HepG2 (cell line): ENCODE data around the gene RGS19. TPM values are rescaled to one million over a fixed set of nuclear protein-coding genes. Genes with fewer than 3 reads are reported as not detected.
A peak's percentile ranks its signal among the peaks of the same experiment; 100 is the strongest.

Source experiments
- FOSL2 ChIP-seq: sonication (generic); formaldehyde crosslinking; IDR thresholded peaks from 2 replicates; pipeline ENCODE4 v1.4.0; 2020; ENCODE audit warnings: missing genetic modification reagents
- KLF9 ChIP-seq: IDR thresholded peaks from 2 replicates; pipeline ENCODE4 v1.6.1; 2016; ENCODE audit warnings: low read depth
- MAZ ChIP-seq, 2 experiments: sonication (generic) in 1 of 2; formaldehyde crosslinking in 1 of 2; IDR thresholded peaks; 2 replicates each; pipeline versions ENCODE4 v1.5.0 to v1.6.1; 2012 to 2020; ENCODE audit warnings: low read depth in 2 of 2, mild to moderate bottlenecking in 2 of 2, borderline replicate concordance in 1 of 2, improper control_type of control experiment in 1 of 2, low read length in 1 of 2, missing genetic modification reagents in 1 of 2, moderate library complexity in 1 of 2
- RXRB ChIP-seq: IDR thresholded peaks from 2 replicates; pipeline ENCODE4 v1.6.1; 2016; ENCODE audit warnings: borderline replicate concordance, missing genetic modification reagents, missing compliant biosample characterization
- TGIF2 ChIP-seq: IDR thresholded peaks from 2 replicates; pipeline ENCODE4 v1.6.1; 2016; ENCODE audit warnings: control low read depth, missing compliant biosample characterization
- ZBTB7B ChIP-seq: sonication (generic); formaldehyde crosslinking; IDR thresholded peaks from 2 replicates; pipeline ENCODE4 v1.4.0; 2020; ENCODE audit warnings: missing genetic modification reagents
- ZNF143 ChIP-seq: sonication (generic); formaldehyde crosslinking; IDR thresholded peaks from 2 replicates; pipeline ENCODE4 v1.4.0; 2020; ENCODE audit warnings: missing genetic modification reagents
- ZNF567 ChIP-seq: sonication (generic); formaldehyde crosslinking; IDR thresholded peaks from 2 replicates; pipeline ENCODE4 v1.8.1; 2023; ENCODE audit warnings: mild to moderate bottlenecking, missing genetic modification reagents, borderline replicate concordance
- ZNF773 ChIP-seq: sonication (generic); formaldehyde crosslinking; IDR thresholded peaks from 2 replicates; pipeline ENCODE4 v1.4.0; 2020; ENCODE audit warnings: missing genetic modification reagents, borderline replicate concordance
- ZNF83 ChIP-seq: sonication (generic); formaldehyde crosslinking; IDR thresholded peaks from 2 replicates; pipeline ENCODE4 v1.4.0; 2020; ENCODE audit warnings: missing genetic modification reagents, mild to moderate bottlenecking, borderline replicate concordance
- polyA plus RNA-seq, 8 experiments: library from polyadenylated mRNA; depleted of rRNA in 3 of 8; stranded (reverse) in 7 of 8; unstranded in 1 of 8; fragments of >200 nt; fragmentation: Illumina TruSeq in 4 of 8; extraction: Trizol in 4 of 8; gene quantifications; 2 replicates each; pipeline versions ENCODE4 v1.2.1 to v1.2.3, GENCODE V29; 2011 to 2016; ENCODE audit warnings: low read depth in 4 of 8, missing spikeins in 1 of 8, mixed read lengths in 1 of 8; ENCODE audit not compliant: insufficient read depth in 1 of 8
- total RNA-seq, 5 experiments: library from RNA; depleted of rRNA; stranded (reverse); fragments of >200 nt; fragmentation: Illumina TruSeq; extraction: Trizol; gene quantifications; 2 replicates each; pipeline ENCODE4 v1.2.3, GENCODE V29; 2016; ENCODE audit warnings: low read depth in 1 of 5
- TF ChIP-seq, protein P1 (sequence below): sonication (generic); formaldehyde crosslinking; IDR thresholded peaks from 2 replicates; pipeline ENCODE4 v1.4.0; 2020; ENCODE audit warnings: missing genetic modification reagents
- TF ChIP-seq, protein P2 (sequence below): sonication (generic); formaldehyde crosslinking; IDR thresholded peaks from 2 replicates; pipeline ENCODE4 v1.4.0; 2020; ENCODE audit warnings: missing genetic modification reagents
- TF ChIP-seq, protein P3 (sequence below): sonication (generic); formaldehyde crosslinking; IDR thresholded peaks from 2 replicates; pipeline ENCODE4 v1.4.0; 2020; ENCODE audit warnings: missing genetic modification reagents, borderline replicate concordance
- TF ChIP-seq, protein P4 (sequence below): sonication (generic); formaldehyde crosslinking; IDR thresholded peaks from 2 replicates; pipeline ENCODE4 v1.5.1; 2020; ENCODE audit warnings: mild to moderate bottlenecking, moderate library complexity, missing genetic modification reagents

Gene RGS19
- total and polyA plus RNA-seq, 2 of the 13 experiments (the other 11 are each of a cell fraction or from before 2014, with no cell fraction given): 10.7 to 11.9 TPM

DNA sequence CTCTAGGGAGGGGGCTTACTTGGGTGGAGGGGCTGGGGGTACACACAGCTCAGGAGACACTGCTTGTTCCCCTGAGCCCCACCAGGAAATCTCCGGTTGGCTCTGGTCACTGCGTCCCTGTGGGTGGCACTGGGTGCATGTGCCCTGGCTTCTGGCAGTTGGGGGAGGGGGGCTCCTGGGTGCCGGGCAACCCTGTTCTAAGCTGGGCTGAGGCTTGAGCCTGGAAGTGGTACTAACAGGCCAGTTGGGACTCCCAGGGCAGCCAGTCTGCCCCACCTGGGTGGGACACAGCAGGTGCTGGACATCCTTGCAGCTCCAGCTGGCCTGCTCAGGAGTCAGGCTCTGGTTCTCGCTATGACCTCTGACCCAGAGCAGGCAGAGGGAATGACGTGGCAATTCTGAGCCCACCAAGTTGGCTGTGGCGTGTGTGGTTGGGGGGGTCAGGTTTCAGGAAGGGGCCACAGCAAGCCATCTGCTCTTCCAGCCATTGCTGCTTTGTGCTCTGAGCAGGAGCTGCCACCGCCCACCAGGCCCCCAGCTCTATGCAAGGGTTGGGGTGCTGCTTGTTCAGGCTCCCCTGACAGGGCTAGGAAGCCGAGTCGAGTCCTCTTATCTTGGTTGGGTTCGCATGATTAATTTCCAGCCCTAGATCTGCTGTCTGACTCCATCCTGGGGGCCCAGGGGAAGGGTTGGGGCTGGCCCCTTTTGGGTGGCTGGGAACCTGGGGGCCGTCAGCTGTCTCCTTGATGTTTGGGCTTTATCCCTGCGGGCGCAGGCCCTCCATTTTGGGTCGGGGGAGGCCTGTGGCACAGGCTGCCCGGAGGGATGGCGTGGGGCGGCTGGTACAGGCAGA, 42.7 kb downstream of the RGS19 start (continued):
- TF ChIP-seq, protein P1, sequence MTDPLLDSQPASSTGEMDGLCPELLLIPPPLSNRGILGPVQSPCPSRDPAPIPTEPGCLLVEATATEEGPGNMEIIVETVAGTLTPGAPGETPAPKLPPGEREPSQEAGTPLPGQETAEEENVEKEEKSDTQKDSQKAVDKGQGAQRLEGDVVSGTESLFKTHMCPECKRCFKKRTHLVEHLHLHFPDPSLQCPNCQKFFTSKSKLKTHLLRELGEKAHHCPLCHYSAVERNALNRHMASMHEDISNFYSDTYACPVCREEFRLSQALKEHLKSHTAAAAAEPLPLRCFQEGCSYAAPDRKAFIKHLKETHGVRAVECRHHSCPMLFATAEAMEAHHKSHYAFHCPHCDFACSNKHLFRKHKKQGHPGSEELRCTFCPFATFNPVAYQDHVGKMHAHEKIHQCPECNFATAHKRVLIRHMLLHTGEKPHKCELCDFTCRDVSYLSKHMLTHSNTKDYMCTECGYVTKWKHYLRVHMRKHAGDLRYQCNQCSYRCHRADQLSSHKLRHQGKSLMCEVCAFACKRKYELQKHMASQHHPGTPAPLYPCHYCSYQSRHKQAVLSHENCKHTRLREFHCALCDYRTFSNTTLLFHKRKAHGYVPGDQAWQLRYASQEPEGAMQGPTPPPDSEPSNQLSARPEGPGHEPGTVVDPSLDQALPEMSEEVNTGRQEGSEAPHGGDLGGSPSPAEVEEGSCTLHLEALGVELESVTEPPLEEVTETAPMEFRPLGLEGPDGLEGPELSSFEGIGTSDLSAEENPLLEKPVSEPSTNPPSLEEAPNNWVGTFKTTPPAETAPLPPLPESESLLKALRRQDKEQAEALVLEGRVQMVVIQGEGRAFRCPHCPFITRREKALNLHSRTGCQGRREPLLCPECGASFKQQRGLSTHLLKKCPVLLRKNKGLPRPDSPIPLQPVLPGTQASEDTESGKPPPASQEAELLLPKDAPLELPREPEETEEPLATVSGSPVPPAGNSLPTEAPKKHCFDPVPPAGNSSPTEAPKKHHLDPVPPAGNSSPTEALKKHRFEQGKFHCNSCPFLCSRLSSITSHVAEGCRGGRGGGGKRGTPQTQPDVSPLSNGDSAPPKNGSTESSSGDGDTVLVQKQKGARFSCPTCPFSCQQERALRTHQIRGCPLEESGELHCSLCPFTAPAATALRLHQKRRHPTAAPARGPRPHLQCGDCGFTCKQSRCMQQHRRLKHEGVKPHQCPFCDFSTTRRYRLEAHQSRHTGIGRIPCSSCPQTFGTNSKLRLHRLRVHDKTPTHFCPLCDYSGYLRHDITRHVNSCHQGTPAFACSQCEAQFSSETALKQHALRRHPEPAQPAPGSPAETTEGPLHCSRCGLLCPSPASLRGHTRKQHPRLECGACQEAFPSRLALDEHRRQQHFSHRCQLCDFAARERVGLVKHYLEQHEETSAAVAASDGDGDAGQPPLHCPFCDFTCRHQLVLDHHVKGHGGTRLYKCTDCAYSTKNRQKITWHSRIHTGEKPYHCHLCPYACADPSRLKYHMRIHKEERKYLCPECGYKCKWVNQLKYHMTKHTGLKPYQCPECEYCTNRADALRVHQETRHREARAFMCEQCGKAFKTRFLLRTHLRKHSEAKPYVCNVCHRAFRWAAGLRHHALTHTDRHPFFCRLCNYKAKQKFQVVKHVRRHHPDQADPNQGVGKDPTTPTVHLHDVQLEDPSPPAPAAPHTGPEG: peak; percentile 27; the same call in 1 of the 2 replicates
- TF ChIP-seq ZBTB7B (CRISPR knock-in tag) (peak; percentile 39), KLF9 (CRISPR knock-in tag) (no peak), ZNF83 (0 out of 2 replicates have a peak, but pooled peaks have one; percentile 16), FOSL2 (CRISPR knock-in tag) (peak; percentile 77), ZNF773 (CRISPR knock-in tag) (0 out of 2 replicates have a peak, but pooled peaks have one; percentile 13), ZNF143 (CRISPR knock-in tag) (no peak; the same call in 1 of the 2 replicates), MAZ (IDR thresholded peaks at IDR 0.05; ENCODE audit: borderline replicate concordance, low read depth, low read length) (no peak), MAZ (CRISPR knock-in tag; IDR thresholded peaks at IDR 0.05; ENCODE audit: low read depth) (peak; percentile 58; the same call in 1 of the 2 replicates), RXRB (peak; percentile 77), ZNF567 (CRISPR knock-in tag) (0 out of 2 replicates have a peak, but pooled peaks have one; percentile 14), TGIF2 (CRISPR knock-in tag) (peak; percentile 76)
- TF ChIP-seq, protein P2, sequence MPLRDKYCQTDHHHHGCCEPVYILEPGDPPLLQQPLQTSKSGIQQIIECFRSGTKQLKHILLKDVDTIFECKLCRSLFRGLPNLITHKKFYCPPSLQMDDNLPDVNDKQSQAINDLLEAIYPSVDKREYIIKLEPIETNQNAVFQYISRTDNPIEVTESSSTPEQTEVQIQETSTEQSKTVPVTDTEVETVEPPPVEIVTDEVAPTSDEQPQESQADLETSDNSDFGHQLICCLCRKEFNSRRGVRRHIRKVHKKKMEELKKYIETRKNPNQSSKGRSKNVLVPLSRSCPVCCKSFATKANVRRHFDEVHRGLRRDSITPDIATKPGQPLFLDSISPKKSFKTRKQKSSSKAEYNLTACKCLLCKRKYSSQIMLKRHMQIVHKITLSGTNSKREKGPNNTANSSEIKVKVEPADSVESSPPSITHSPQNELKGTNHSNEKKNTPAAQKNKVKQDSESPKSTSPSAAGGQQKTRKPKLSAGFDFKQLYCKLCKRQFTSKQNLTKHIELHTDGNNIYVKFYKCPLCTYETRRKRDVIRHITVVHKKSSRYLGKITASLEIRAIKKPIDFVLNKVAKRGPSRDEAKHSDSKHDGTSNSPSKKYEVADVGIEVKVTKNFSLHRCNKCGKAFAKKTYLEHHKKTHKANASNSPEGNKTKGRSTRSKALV: no peak
- TF ChIP-seq, protein P3, sequence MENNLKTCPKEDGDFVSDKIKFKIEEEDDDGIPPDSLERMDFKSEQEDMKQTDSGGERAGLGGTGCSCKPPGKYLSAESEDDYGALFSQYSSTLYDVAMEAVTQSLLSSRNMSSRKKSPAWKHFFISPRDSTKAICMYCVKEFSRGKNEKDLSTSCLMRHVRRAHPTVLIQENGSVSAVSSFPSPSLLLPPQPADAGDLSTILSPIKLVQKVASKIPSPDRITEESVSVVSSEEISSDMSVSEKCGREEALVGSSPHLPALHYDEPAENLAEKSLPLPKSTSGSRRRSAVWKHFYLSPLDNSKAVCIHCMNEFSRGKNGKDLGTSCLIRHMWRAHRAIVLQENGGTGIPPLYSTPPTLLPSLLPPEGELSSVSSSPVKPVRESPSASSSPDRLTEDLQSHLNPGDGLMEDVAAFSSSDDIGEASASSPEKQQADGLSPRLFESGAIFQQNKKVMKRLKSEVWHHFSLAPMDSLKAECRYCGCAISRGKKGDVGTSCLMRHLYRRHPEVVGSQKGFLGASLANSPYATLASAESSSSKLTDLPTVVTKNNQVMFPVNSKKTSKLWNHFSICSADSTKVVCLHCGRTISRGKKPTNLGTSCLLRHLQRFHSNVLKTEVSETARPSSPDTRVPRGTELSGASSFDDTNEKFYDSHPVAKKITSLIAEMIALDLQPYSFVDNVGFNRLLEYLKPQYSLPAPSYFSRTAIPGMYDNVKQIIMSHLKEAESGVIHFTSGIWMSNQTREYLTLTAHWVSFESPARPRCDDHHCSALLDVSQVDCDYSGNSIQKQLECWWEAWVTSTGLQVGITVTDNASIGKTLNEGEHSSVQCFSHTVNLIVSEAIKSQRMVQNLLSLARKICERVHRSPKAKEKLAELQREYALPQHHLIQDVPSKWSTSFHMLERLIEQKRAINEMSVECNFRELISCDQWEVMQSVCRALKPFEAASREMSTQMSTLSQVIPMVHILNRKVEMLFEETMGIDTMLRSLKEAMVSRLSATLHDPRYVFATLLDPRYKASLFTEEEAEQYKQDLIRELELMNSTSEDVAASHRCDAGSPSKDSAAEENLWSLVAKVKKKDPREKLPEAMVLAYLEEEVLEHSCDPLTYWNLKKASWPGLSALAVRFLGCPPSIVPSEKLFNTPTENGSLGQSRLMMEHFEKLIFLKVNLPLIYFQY (CRISPR knock-in tag): peak; percentile 30; the same call in 1 of the 2 replicates
- TF ChIP-seq, protein P4, sequence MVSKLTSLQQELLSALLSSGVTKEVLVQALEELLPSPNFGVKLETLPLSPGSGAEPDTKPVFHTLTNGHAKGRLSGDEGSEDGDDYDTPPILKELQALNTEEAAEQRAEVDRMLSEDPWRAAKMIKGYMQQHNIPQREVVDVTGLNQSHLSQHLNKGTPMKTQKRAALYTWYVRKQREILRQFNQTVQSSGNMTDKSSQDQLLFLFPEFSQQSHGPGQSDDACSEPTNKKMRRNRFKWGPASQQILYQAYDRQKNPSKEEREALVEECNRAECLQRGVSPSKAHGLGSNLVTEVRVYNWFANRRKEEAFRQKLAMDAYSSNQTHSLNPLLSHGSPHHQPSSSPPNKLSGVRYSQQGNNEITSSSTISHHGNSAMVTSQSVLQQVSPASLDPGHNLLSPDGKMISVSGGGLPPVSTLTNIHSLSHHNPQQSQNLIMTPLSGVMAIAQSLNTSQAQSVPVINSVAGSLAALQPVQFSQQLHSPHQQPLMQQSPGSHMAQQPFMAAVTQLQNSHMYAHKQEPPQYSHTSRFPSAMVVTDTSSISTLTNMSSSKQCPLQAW: no peak
